AG04450 (cell line): Measurements from ENCODE around the gene DNAJC5. TPM values are rescaled to one million over a fixed set of nuclear protein-coding genes. Genes with fewer than 3 reads are reported as not detected.

Experiments
- CTCF ChIA-PET: fragments of 300-600, 350-600 bp; formaldehyde crosslinking; extraction: SDS; loops from one replicate; lab custom pipeline; 2022; ENCODE audit warnings: antibody characterized with exemption, inconsistent platforms; lab: Charles Lee
- POLR2A ChIA-PET: fragments of 350-600 bp; formaldehyde crosslinking; extraction: SDS; loops from one replicate; lab custom pipeline; 2021; ENCODE audit warnings: antibody characterized with exemption, inconsistent platforms; lab: Yijun Ruan, JAX
- DNase-seq: peaks from one replicate; pipeline ENCODE4 v3.0.0-alpha.2; 2011; ENCODE audit warnings: low read depth, low spot score
- H3K27ac ChIP-seq: one replicate; pipeline ENCODE4 v1.5.1; 2012; ENCODE audit warnings: low read depth, low read length, control low read depth
- H3K27me3 ChIP-seq: one replicate; pipeline ENCODE4 v1.6.0; 2012; ENCODE audit warnings: low read length; ENCODE audit not compliant: control insufficient read depth, insufficient read depth
- H3K4me3 ChIP-seq: 2 replicates; pipeline ENCODE4 v1.5.1; 2011; ENCODE audit warnings: mild to moderate bottlenecking, low read depth, low read length, control low read depth
- H3K9me3 ChIP-seq: 2 replicates; pipeline ENCODE4 v1.5.1; 2012; ENCODE audit warnings: low read length; ENCODE audit not compliant: control insufficient read depth, insufficient read depth
- polyA plus RNA-seq: library from polyadenylated mRNA; depleted of rRNA; stranded (reverse); fragments of >200 nt; gene quantifications from 2 replicates; pipeline ENCODE4 v1.2.3, GENCODE V29; 2011
- TF ChIP-seq, protein P1 (sequence below): IDR thresholded peaks from 2 replicates; pipeline ENCODE4 v1.5.1; 2011; ENCODE audit warnings: low read depth, low read length, control low read depth, inconsistent platforms

Gene DNAJC5
- polyA plus RNA-seq, 1 experiment: 36.7 TPM

DNA sequence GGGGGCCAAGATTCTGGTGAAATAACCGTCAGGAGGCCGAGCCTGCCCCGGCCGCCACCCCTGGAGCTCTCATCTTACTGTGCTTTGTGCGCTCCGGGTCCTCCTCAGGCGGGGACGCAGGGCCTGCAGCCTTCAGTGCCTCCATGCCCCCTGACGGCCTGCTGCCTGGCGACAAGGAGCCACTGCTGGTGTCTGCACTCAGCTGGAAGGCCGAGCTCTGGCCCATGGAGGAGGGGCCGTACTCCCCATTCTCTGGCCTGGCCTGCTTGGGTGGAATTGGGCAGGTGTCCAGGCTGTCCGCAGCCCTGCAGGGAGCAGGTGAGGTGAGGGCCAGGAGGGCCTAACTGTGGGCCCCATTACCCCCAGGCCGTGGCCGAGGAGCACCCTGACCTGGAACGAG is 69.5 kb downstream of the DNAJC5 start:
- POLR2A ChIA-PET: no interaction called here
- Histone ChIP-seq H3K27ac (no peak overlapping the region), H3K9me3 (peaks cover 55% of the 10 kb centered on the region), H3K4me3 (no peak overlapping the region), H3K27me3 (no peaks in the 10 kb centered on the region)
- CTCF ChIA-PET: no interaction called here
- TF ChIP-seq, protein P1, sequence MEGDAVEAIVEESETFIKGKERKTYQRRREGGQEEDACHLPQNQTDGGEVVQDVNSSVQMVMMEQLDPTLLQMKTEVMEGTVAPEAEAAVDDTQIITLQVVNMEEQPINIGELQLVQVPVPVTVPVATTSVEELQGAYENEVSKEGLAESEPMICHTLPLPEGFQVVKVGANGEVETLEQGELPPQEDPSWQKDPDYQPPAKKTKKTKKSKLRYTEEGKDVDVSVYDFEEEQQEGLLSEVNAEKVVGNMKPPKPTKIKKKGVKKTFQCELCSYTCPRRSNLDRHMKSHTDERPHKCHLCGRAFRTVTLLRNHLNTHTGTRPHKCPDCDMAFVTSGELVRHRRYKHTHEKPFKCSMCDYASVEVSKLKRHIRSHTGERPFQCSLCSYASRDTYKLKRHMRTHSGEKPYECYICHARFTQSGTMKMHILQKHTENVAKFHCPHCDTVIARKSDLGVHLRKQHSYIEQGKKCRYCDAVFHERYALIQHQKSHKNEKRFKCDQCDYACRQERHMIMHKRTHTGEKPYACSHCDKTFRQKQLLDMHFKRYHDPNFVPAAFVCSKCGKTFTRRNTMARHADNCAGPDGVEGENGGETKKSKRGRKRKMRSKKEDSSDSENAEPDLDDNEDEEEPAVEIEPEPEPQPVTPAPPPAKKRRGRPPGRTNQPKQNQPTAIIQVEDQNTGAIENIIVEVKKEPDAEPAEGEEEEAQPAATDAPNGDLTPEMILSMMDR: no peak
- DNase-seq: no peak

DNA sequence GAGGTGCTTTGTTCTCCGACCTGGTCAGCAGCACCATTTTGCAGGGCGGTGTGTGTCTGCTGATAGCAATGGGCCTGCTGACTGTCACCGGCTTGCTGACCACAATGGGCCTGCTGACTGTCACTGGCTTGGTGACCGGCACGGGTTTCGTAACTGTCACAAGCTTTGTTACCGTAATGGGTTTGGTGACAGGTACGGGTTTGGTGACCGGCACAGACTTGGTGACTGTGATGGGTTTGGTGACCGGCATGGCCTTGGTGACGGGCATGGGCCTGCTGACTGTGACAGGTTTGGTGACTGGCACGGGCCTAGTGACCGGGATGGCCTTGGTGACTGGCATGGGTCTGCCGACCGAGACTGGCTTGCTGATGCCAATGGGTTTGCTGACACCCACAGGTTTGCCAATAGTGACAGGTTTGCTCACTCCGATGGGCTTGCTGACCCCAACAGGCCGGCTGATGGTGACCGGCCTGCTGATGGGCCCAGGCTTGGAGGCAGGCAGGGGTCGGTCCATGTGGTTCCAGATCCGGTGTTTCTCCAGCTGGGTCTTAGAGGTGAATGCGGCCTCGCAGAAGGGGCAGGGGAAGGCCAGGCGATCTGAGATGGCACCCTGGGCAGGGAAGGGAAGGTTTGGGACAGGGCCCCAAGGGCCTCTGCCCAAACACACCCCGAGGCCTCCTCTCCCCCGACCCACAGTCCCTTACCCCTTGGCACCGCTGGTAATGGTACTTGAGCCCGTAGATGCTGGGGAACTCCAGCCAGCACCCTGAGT is 71.4 kb downstream of the DNAJC5 start:
- Histone ChIP-seq H3K4me3 (no peak overlapping the region), H3K9me3 (peaks cover 55% of the 10 kb centered on the region), H3K27ac (no peak overlapping the region), H3K27me3 (no peaks in the 10 kb centered on the region)
- ChIA-PET POLR2A (no interaction called here), CTCF (no interaction called here)
- DNase-seq: no peak
- TF ChIP-seq, protein P1: no peak

DNA sequence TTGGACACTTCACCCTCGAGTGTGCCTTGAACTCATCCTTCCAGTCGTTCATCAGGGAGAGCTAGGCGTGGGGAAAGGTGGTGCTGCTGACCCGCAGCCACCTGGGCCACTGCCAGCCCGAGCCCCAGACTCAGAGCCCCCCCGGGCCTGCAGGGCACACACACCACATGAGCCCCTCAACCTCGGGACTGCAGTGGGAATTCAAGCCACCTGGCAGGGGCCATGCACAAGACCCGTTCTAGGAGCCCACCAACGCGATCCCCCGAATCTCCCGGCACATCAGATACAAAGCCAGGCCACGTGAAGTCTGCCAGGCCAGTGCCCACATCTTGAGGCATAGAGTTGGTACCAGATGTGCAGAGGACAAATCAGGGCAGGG is 72.0 kb downstream of the DNAJC5 start:
- ChIA-PET POLR2A (no interaction called here), CTCF (no interaction called here)
- H3K9me3 ChIP-seq: peaks cover 55% of the 10 kb centered on the region
- DNase-seq: no peak
- H3K4me3 ChIP-seq: no peak overlapping the region
- TF ChIP-seq, protein P1: no peak
- H3K27me3 ChIP-seq: no peaks in the 10 kb centered on the region
- no peak overlapping the region for H3K27ac ChIP-seq

DNA sequence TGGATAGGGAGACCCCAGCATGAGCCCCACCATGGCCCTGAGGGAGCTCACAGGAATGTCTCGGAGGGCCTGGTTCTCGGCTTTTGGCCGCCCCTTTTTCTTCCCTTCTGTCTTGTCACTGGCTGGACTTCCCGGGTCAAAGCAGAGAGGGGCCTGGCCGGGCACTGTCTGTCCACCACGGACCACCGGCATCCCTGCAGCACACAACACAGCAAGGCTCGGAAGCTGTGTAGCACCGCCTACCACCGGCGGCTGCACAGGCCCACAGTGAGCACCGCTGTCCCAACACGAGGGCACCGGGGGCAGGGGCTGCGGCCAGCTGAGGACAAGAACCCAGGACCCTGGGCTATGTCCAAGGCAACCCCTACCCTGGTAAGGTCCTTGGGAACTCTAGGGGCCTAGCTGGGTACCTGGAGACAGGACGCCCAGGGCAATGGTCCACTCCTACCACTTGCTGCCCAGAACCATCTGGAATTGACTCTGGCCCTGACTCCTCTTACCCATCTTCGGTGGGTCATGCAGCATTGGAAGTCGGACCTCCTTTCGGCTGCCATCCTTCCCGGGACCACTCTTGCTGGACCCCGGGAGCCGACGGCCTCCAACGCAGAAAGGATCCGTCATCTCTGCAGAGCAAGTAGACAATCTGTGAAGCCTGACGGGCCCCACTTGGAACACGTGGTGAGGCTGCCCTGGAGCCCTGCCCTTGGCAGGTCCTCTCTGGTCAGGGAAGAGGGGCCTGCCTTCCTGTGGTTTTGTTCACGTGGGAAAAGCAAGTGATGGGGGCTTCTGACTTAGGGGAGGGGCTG is 72.6 kb downstream of the DNAJC5 start:
- H3K27ac ChIP-seq: no peak overlapping the region
- no peak for DNase-seq
- no peaks in the 10 kb centered on the region for H3K27me3 ChIP-seq
- ChIA-PET CTCF (no interaction called here), POLR2A (no interaction called here)
- H3K4me3 ChIP-seq: no peak overlapping the region
- TF ChIP-seq, protein P1: no peak
- peaks cover 52% of the 10 kb centered on the region for H3K9me3 ChIP-seq
